ENCODE results near the gene MDFI. TPM values are rescaled to one million over a fixed set of nuclear protein-coding genes. Genes with fewer than 3 reads are reported as not detected.

The MDFI gene
- total RNA-seq: not detected

- DNase-seq: no peak
These were observed at the start of gene MDFI for GRCh38 chr6:41638002-41638934. MDFI (plus strand) TSS chr6:41638468; CDS start chr6:41638750, 282 bp downstream.

- DNase-seq: no peak
These were observed 49.0 kb upstream of the MDFI start for GRCh38 chr6:41589223-41589622.

GRCh38 chr6:41589636-41590622 is 48.3 kb upstream of the MDFI start:
- no peak for DNase-seq

- no peak for DNase-seq
These were observed 47.1 kb upstream of the MDFI start for GRCh38 chr6:41591122-41591521.

- peak; percentile 70 for DNase-seq
These were observed 46.3 kb upstream of the MDFI start for GRCh38 chr6:41591859-41592502.

- no peak for DNase-seq
These were observed 44.9 kb upstream of the MDFI start for GRCh38 chr6:41593406-41593805.

- no peak for DNase-seq
These were observed 44.4 kb upstream of the MDFI start for GRCh38 chr6:41593839-41594238.

- DNase-seq: no peak
These were observed 43.9 kb upstream of the MDFI start for GRCh38 chr6:41594326-41594725.

- DNase-seq: no peak
These were observed 43.5 kb upstream of the MDFI start for GRCh38 chr6:41594766-41595165.

- no peak for DNase-seq
These were observed 43.1 kb upstream of the MDFI start for GRCh38 chr6:41595166-41595565.

- DNase-seq: no peak
These were observed 42.1 kb upstream of the MDFI start for GRCh38 chr6:41596096-41596685.

- no peak for DNase-seq
These were observed 41.5 kb upstream of the MDFI start for GRCh38 chr6:41596807-41597206.

GRCh38 chr6:41597246-41598000 is 40.8 kb upstream of the MDFI start:
- no peak for DNase-seq

GRCh38 chr6:41598670-41599014 is 39.6 kb upstream of the MDFI start:
- no peak for DNase-seq

GRCh38 chr6:41599015-41599851 is 39.0 kb upstream of the MDFI start:
- no peak for DNase-seq

- no peak for DNase-seq
These were observed 38.3 kb upstream of the MDFI start for GRCh38 chr6:41599852-41600445.

GRCh38 chr6:41600499-41601247 is 37.6 kb upstream of the MDFI start:
- no peak for DNase-seq

- no peak for DNase-seq
These were observed 37.1 kb upstream of the MDFI start for GRCh38 chr6:41601248-41601549.

GRCh38 chr6:41602422-41602743 is 35.9 kb upstream of the MDFI start:
- no peak for DNase-seq

All from effector CD4-positive, alpha-beta T cell (primary cell).